ENCODE data around the gene PISD. TPM values are rescaled to one million over a fixed set of nuclear protein-coding genes. Genes with fewer than 3 reads are reported as not detected.

PISD gene
- total RNA-seq, 1 experiment from 2014 or later, result 58.7 TPM

GRCh38 chr22:31609716-31610115 is 52.3 kb downstream of the PISD start:
- POLR2A ChIA-PET, result no interaction called here
- CTCF ChIA-PET, result interaction anchor here (0.7 kb wide), 1 partner anchor 18 kb away, joined by 3 read pairs; no protein-coding TSS in a partner anchor
- peaks cover 9% of the 10 kb centered on the region for H3K4me1 ChIP-seq
- no peak for DNase-seq
- no peak overlapping the region for H3K4me3 ChIP-seq (ENCODE audit: low read depth, low read length)
- Mint-ChIP-seq H3K36me3 (ENCODE audit: insufficient read depth, unreplicated experiment) (peaks cover 19% of the 10 kb centered on the region), H3K27ac (ENCODE audit: unreplicated experiment) (no peak overlapping the region), H3K9me3 (ENCODE audit: unreplicated experiment) (no peaks in the 10 kb centered on the region), H3K4me1 (ENCODE audit: low read depth, unreplicated experiment) (peaks cover 15% of the 10 kb centered on the region), H3K4me3 (ENCODE audit: unreplicated experiment) (no peak overlapping the region), H3K27me3 (ENCODE audit: insufficient read depth, unreplicated experiment) (no peaks in the 10 kb centered on the region)
- H3K36me3 ChIP-seq (ENCODE audit: control insufficient read depth, insufficient read depth, low read length), result no peaks in the 10 kb centered on the region; the same call in none of the 2 replicates
- TF ChIP-seq CTCF (IDR thresholded peaks at IDR 0.05; ENCODE audit: insufficient read depth in 1 of 2, low read depth in 1 of 2, low read length in 1 of 2, severe bottlenecking in 1 of 2, unreplicated experiment in 1 of 2), result no peak
- intact Hi-C loops (cut with micrococcal nuclease; ENCODE audit: unreplicated experiment), result no loop called here
- no peaks in the 10 kb centered on the region for H3K9me3 ChIP-seq
- H3K27me3 ChIP-seq (replicated peaks; ENCODE audit: control insufficient read depth, insufficient read depth, low read length), result no peaks in the 10 kb centered on the region
- BruUV-seq (replicated peaks), result no TSS peak

- intact Hi-C loops (cut with micrococcal nuclease; ENCODE audit: unreplicated experiment), result no loop called here
- ChIA-PET POLR2A (no interaction called here), CTCF (no interaction called here)
- Mint-ChIP-seq H3K27me3 (ENCODE audit: insufficient read depth, unreplicated experiment) (no peaks in the 10 kb centered on the region), H3K36me3 (ENCODE audit: insufficient read depth, unreplicated experiment) (peaks cover 16% of the 10 kb centered on the region), H3K4me3 (ENCODE audit: unreplicated experiment) (no peak overlapping the region), H3K4me1 (ENCODE audit: low read depth, unreplicated experiment) (peaks cover 15% of the 10 kb centered on the region), H3K27ac (ENCODE audit: unreplicated experiment) (no peak overlapping the region), H3K9me3 (ENCODE audit: unreplicated experiment) (no peaks in the 10 kb centered on the region)
- no TSS peak for BruUV-seq (replicated peaks)
- Histone ChIP-seq H3K27me3 (replicated peaks; ENCODE audit: control insufficient read depth, insufficient read depth, low read length) (no peaks in the 10 kb centered on the region), H3K36me3 (ENCODE audit: control insufficient read depth, insufficient read depth, low read length) (no peaks in the 10 kb centered on the region; the same call in none of the 2 replicates), H3K4me3 (ENCODE audit: low read depth, low read length) (no peak overlapping the region), H3K4me1 (peaks cover 9% of the 10 kb centered on the region), H3K9me3 (no peaks in the 10 kb centered on the region)
- TF ChIP-seq CTCF (IDR thresholded peaks at IDR 0.05; ENCODE audit: insufficient read depth in 1 of 2, low read depth in 1 of 2, low read length in 1 of 2, severe bottlenecking in 1 of 2, unreplicated experiment in 1 of 2), result no peak
- DNase-seq, result no peak
These were observed 54.3 kb downstream of the PISD start for GRCh38 chr22:31607696-31608095.

- H3K36me3 ChIP-seq (ENCODE audit: control insufficient read depth, insufficient read depth, low read length), result peaks cover 1% of the 10 kb centered on the region
These were observed 56.0 kb downstream of the PISD start for GRCh38 chr22:31605851-31606585.

More at GRCh38 chr22:31605851-31606585, 56.0 kb downstream of the PISD start:
- BruUV-seq (replicated peaks), result no TSS peak
- Mint-ChIP-seq H3K27ac (ENCODE audit: unreplicated experiment) (no peak overlapping the region), H3K27me3 (ENCODE audit: insufficient read depth, unreplicated experiment) (no peaks in the 10 kb centered on the region), H3K4me3 (ENCODE audit: unreplicated experiment) (no peak overlapping the region), H3K9me3 (ENCODE audit: unreplicated experiment) (no peaks in the 10 kb centered on the region), H3K4me1 (ENCODE audit: low read depth, unreplicated experiment) (peaks cover 22% of the 10 kb centered on the region), H3K36me3 (ENCODE audit: insufficient read depth, unreplicated experiment) (peaks cover 22% of the 10 kb centered on the region)
- POLR2A ChIA-PET, result interaction anchor here (0.9 kb wide), 1 partner anchor 56 kb away, joined by 3 read pairs; the partner anchor contains the start of gene PISD
- H3K9me3 ChIP-seq, result no peaks in the 10 kb centered on the region
- no peak for TF ChIP-seq CTCF (IDR thresholded peaks at IDR 0.05; ENCODE audit: insufficient read depth in 1 of 2, low read depth in 1 of 2, low read length in 1 of 2, severe bottlenecking in 1 of 2, unreplicated experiment in 1 of 2)
- DNase-seq, result peak in 1 of 2 experiments; percentile 28
- H3K4me1 ChIP-seq, result peaks cover 9% of the 10 kb centered on the region
- intact Hi-C loops (cut with micrococcal nuclease; ENCODE audit: unreplicated experiment), result no loop called here
- no peak overlapping the region for H3K4me3 ChIP-seq (ENCODE audit: low read depth, low read length)
- H3K27me3 ChIP-seq (replicated peaks; ENCODE audit: control insufficient read depth, insufficient read depth, low read length), result no peaks in the 10 kb centered on the region
- CTCF ChIA-PET, result no interaction called here

All from Caco-2 (cell line).